ENCODE measurements around the gene LITAF. TPM values are rescaled to one million over a fixed set of nuclear protein-coding genes. Genes with fewer than 3 reads are reported as not detected.
"Not testable (repeated sequence)": the region's sequence is repeated elsewhere in the genome, so short reads cannot be mapped to it uniquely, and the experiment has no call there.

Gene LITAF
- polyA plus RNA-seq, 1 of the 3 experiments (the other 2 are of a cell fraction) = 45.7 TPM

GRCh38 chr16:11604296-11604695, 17.6 kb upstream of the LITAF start:
- H3K9ac ChIP-seq; H3K4me2 ChIP-seq; H3K9me2 ChIP-seq; H3K4me1 ChIP-seq (ENCODE audit: control insufficient read depth in 1 of 2, insufficient read depth in 2 of 2, low read depth in 1 of 2, low read length in 1 of 2); H3K9me3 ChIP-seq; H4K20me1 ChIP-seq (ENCODE audit: insufficient read depth); H3K4me3 ChIP-seq (ENCODE audit: low read depth in 2 of 2, low read length in 1 of 2); POLR2A ChIA-PET; H3F3A ChIP-seq (replicated peaks; ENCODE audit: insufficient read depth); H3K79me2 ChIP-seq (ENCODE audit: insufficient read depth); DNase-seq; H2AFZ ChIP-seq (ENCODE audit: low read depth); H3K27ac ChIP-seq (ENCODE audit: low read depth in 2 of 2, low read length in 1 of 2); H3K27me3 ChIP-seq (ENCODE audit: insufficient read depth); H3K36me3 ChIP-seq (replicated peaks in 1 of 2; ENCODE audit: control insufficient read depth in 1 of 2, insufficient read depth in 2 of 2, low read length in 1 of 2): not testable (repeated sequence)
- WGBS (ENCODE audit: low lambda C conversion rate) = 84% methylated on average over 4 of the region's 4 CpGs
- CTCF ChIA-PET = interaction anchor here (0.6 kb wide), 1 partner anchor 40 kb away, joined by 3 read pairs; no protein-coding TSS in a partner anchor

- ChIA-PET CTCF (interaction anchor here (1.1 kb wide), 1 partner anchor 15 kb away, joined by 4 read pairs; no protein-coding TSS in a partner anchor), POLR2A (interaction anchor here (0.8 kb wide), 1 partner anchor 16 kb away, joined by 4 read pairs; the partner anchor contains the start of gene LITAF)
- Histone ChIP-seq H3K9me3 (no peaks in the 10 kb centered on the region), H3K27ac (ENCODE audit: low read depth in 2 of 2, low read length in 1 of 2) (no peak overlapping the region), H3K4me3 (ENCODE audit: low read depth in 2 of 2, low read length in 1 of 2) (no peak overlapping the region), H2AFZ (ENCODE audit: low read depth) (no peak overlapping the region), H3K27me3 (ENCODE audit: insufficient read depth) (no peaks in the 10 kb centered on the region), H3K36me3 (replicated peaks in 1 of 2; ENCODE audit: control insufficient read depth in 1 of 2, insufficient read depth in 2 of 2, low read length in 1 of 2) (no peaks in the 10 kb centered on the region), H3K9ac (no peak overlapping the region), H3F3A (replicated peaks; ENCODE audit: insufficient read depth) (no peaks in the 10 kb centered on the region), H3K79me2 (ENCODE audit: insufficient read depth) (no peaks in the 10 kb centered on the region), H3K4me1 (ENCODE audit: control insufficient read depth in 1 of 2, insufficient read depth in 2 of 2, low read depth in 1 of 2, low read length in 1 of 2) (peaks cover 0 to 4% of the 10 kb centered on the region in 2 experiments; a peak in 1 of 4 replicates), H3K4me2 (no peak overlapping the region), H4K20me1 (ENCODE audit: insufficient read depth) (no peaks in the 10 kb centered on the region), H3K9me2 (no peaks in the 10 kb centered on the region)
- peak; percentile 59 for DNase-seq
- WGBS (ENCODE audit: low lambda C conversion rate) = 45% methylated on average over 12 of the region's 12 CpGs
- TF ChIP-seq REST (IDR thresholded peaks at IDR 0.05; ENCODE audit: low read depth, low read length) = no peak
- peak in 1 of 2 experiments; percentile 36; a peak in 1 of 4 replicates for TF ChIP-seq EP300 (IDR thresholded peaks at IDR 0.05; ENCODE audit: borderline replicate concordance in 1 of 2, low read depth in 1 of 2, low read length in 1 of 2)
These were observed 16.6 kb upstream of the LITAF start for GRCh38 chr16:11603331-11603750.

- H2AFZ ChIP-seq (ENCODE audit: low read depth) = no peak overlapping the region
- no peaks in the 10 kb centered on the region for H3K9me3 ChIP-seq
- no peaks in the 10 kb centered on the region for H4K20me1 ChIP-seq (ENCODE audit: insufficient read depth)
- H3K4me3 ChIP-seq (ENCODE audit: low read depth in 2 of 2, low read length in 1 of 2) = no peak overlapping the region
- no peak overlapping the region for H3K27ac ChIP-seq (ENCODE audit: low read depth in 2 of 2, low read length in 1 of 2)
- TF ChIP-seq TAF1 (IDR thresholded peaks at IDR 0.05; ENCODE audit: borderline replicate concordance, low read depth, low read length) (no peak), YY1 (IDR thresholded peaks at IDR 0.05; ENCODE audit: low read depth) (no peak)
- DNase-seq = no peak
- H3K9ac ChIP-seq = no peak overlapping the region
- 90% methylated on average over 7 of the region's 7 CpGs for WGBS (ENCODE audit: low lambda C conversion rate)
- H3K9me2 ChIP-seq = no peaks in the 10 kb centered on the region
- peaks cover 0 to 4% of the 10 kb centered on the region in 2 experiments; a peak in 1 of 4 replicates for H3K4me1 ChIP-seq (ENCODE audit: control insufficient read depth in 1 of 2, insufficient read depth in 2 of 2, low read depth in 1 of 2, low read length in 1 of 2)
- no peak overlapping the region for H3K4me2 ChIP-seq
- H3K27me3 ChIP-seq (ENCODE audit: insufficient read depth) = no peaks in the 10 kb centered on the region
- ChIA-PET POLR2A (no interaction called here), CTCF (interaction anchor here (1.1 kb wide), 1 partner anchor 14 kb away, joined by 4 read pairs; no protein-coding TSS in a partner anchor)
- no peaks in the 10 kb centered on the region for H3K36me3 ChIP-seq (replicated peaks in 1 of 2; ENCODE audit: control insufficient read depth in 1 of 2, insufficient read depth in 2 of 2, low read length in 1 of 2)
- no peaks in the 10 kb centered on the region for H3K79me2 ChIP-seq (ENCODE audit: insufficient read depth)
- no peaks in the 10 kb centered on the region for H3F3A ChIP-seq (replicated peaks; ENCODE audit: insufficient read depth)
These were observed 15.6 kb upstream of the LITAF start for GRCh38 chr16:11602321-11602720.

Measured in SK-N-SH (cell line).